ENCODE measurements around the gene LRRC7. TPM values are rescaled to one million over a fixed set of nuclear protein-coding genes. Genes with fewer than 3 reads are reported as not detected.

The LRRC7 gene
- total and polyA plus RNA-seq, 2 experiments from 2014 or later: 1.2 TPM; not detected in 1

- Histone ChIP-seq H2AFZ (no peak overlapping the region), H3K4me1 (ENCODE audit: insufficient read depth) (no peaks in the 10 kb centered on the region; the same call in 1 of the 2 replicates), H3K4me3 (no peak overlapping the region), H3F3A (replicated peaks; ENCODE audit: low read depth) (no peaks in the 10 kb centered on the region), H3K9me2 (ENCODE audit: insufficient read depth) (no peaks in the 10 kb centered on the region; the same call in 1 of the 2 replicates), H3K4me2 (no peak overlapping the region), H3K27ac (ENCODE audit: low read depth) (no peak overlapping the region), H3K79me2 (replicated peaks; ENCODE audit: insufficient read depth) (no peaks in the 10 kb centered on the region), H3K27me3 (ENCODE audit: insufficient read depth) (no peaks in the 10 kb centered on the region), H4K20me1 (replicated peaks; ENCODE audit: insufficient read depth) (no peaks in the 10 kb centered on the region), H3K36me3 (ENCODE audit: insufficient read depth) (no peaks in the 10 kb centered on the region)
- H3K4me3 Mint-ChIP-seq: no peak overlapping the region
- no peak overlapping the region for H3K27ac Mint-ChIP-seq
- ATAC-seq (no peak), DNase-seq (ENCODE audit: low spot score) (no peak)
- H3K9me3 Mint-ChIP-seq: peaks cover 27% of the 10 kb centered on the region
- peaks cover 2% of the 10 kb centered on the region for H3K27me3 Mint-ChIP-seq (ENCODE audit: insufficient read depth, low read depth, poor library complexity)
- TF ChIP-seq NANOG (IDR thresholded peaks at IDR 0.05; ENCODE audit: borderline replicate concordance): no peak
- TF ChIP-seq CREB1 (CRISPR knock-in tag; IDR thresholded peaks at IDR 0.05; ENCODE audit: low read depth): no peak
- no peak for TF ChIP-seq EZH2 (IDR thresholded peaks at IDR 0.05; ENCODE audit: low read depth, unreplicated experiment)
- TF ChIP-seq EZH2phosphoT487 (IDR thresholded peaks at IDR 0.05; ENCODE audit: unreplicated experiment): no peak
- TF ChIP-seq CTCF (conservative IDR thresholded peaks at IDR 0.05; ENCODE audit: low read depth in 2 of 2): no peak
- TF ChIP-seq ZNF462 (CRISPR knock-in tag; IDR thresholded peaks at IDR 0.05): no peak
- no peak for TF ChIP-seq ZNF331 (CRISPR knock-in tag; IDR thresholded peaks at IDR 0.05; ENCODE audit: low read depth)
- TF ChIP-seq POLR2AphosphoS5 (IDR thresholded peaks at IDR 0.05; ENCODE audit: low read depth): no peak
- TF ChIP-seq REST (IDR thresholded peaks at IDR 0.05; ENCODE audit: unreplicated experiment): no peak
- TF ChIP-seq JUNB (IDR thresholded peaks at IDR 0.05; ENCODE audit: unreplicated experiment): no peak
- no peak for TF ChIP-seq ZNF114 (CRISPR knock-in tag; IDR thresholded peaks at IDR 0.05)
- TF ChIP-seq STAT1 (IDR thresholded peaks at IDR 0.05; ENCODE audit: unreplicated experiment): no peak
- no peak for TF ChIP-seq ETS1 (IDR thresholded peaks at IDR 0.05)
- H3K36me3 Mint-ChIP-seq (ENCODE audit: low read depth): peaks cover 17% of the 10 kb centered on the region; the same call in 2 of the 3 replicates
- peaks cover 5% of the 10 kb centered on the region for H3K4me1 Mint-ChIP-seq
Measured at GRCh38 chr1:69911301-69911801, 343.6 kb downstream of the LRRC7 start.
